COLO829 (cell line): ENCODE data around the gene CD302.
"Not testable (repeated sequence)": the region's sequence is repeated elsewhere in the genome, so short reads cannot be mapped to it uniquely, and the experiment has no call there.

Experiments used
- DNase-seq: peaks from one replicate; pipeline ENCODE4 v3.0.0; 2012; ENCODE audit warnings: low spot score

CD302 gene

GRCh38 chr2:159793326-159793725 lies 4.7 kb downstream of the CD302 start:
- DNase-seq: no peak

- DNase-seq: no peak
Observed at GRCh38 chr2:159792599-159792998, 5.4 kb downstream of the CD302 start.

GRCh38 chr2:159792036-159792435 lies 6.0 kb downstream of the CD302 start:
- DNase-seq: no peak

GRCh38 chr2:159790323-159790722 lies 7.7 kb downstream of the CD302 start:
- DNase-seq: no peak

- no peak for DNase-seq
Observed at GRCh38 chr2:159788253-159788652, 9.8 kb downstream of the CD302 start.

- DNase-seq: not testable (repeated sequence)
Observed at GRCh38 chr2:159787647-159788046, 10.4 kb downstream of the CD302 start.

- DNase-seq: no peak
Observed at GRCh38 chr2:159786938-159787337, 11.1 kb downstream of the CD302 start.

- DNase-seq: no peak
Observed at GRCh38 chr2:159785195-159785594, 12.8 kb downstream of the CD302 start.

- not testable (repeated sequence) for DNase-seq
Observed at GRCh38 chr2:159784744-159785143, 13.3 kb downstream of the CD302 start.

GRCh38 chr2:159783556-159783955 lies 14.5 kb downstream of the CD302 start:
- DNase-seq: no peak

- no peak for DNase-seq
Observed at GRCh38 chr2:159776321-159776720, 21.7 kb downstream of the CD302 start.

GRCh38 chr2:159775021-159775420 lies 23.0 kb downstream of the CD302 start:
- no peak for DNase-seq

- DNase-seq: no peak
Observed at GRCh38 chr2:159774370-159774990, 23.5 kb downstream of the CD302 start.

GRCh38 chr2:159773886-159774285 lies 24.1 kb downstream of the CD302 start:
- no peak for DNase-seq

GRCh38 chr2:159773426-159773825 lies 24.6 kb downstream of the CD302 start:
- DNase-seq: peak; percentile 45

GRCh38 chr2:159769147-159769546 lies 28.9 kb downstream of the CD302 start:
- no peak for DNase-seq

- DNase-seq: no peak
Observed at GRCh38 chr2:159762075-159762474, 35.9 kb downstream of the CD302 start.

- no peak for DNase-seq
Observed at GRCh38 chr2:159760326-159760725, 37.7 kb downstream of the CD302 start.

- DNase-seq: no peak
Observed at GRCh38 chr2:159759577-159759976, 38.4 kb downstream of the CD302 start.

GRCh38 chr2:159758686-159759085 lies 39.3 kb downstream of the CD302 start:
- no peak for DNase-seq

- no peak for DNase-seq
Observed at GRCh38 chr2:159758239-159758638, 39.8 kb downstream of the CD302 start.

GRCh38 chr2:159755788-159756187 lies 42.2 kb downstream of the CD302 start:
- no peak for DNase-seq

- no peak for DNase-seq
Observed at GRCh38 chr2:159755014-159755413, 43.0 kb downstream of the CD302 start.

GRCh38 chr2:159753797-159754196 lies 44.2 kb downstream of the CD302 start:
- no peak for DNase-seq

- no peak for DNase-seq
Observed at GRCh38 chr2:159750873-159751272, 47.1 kb downstream of the CD302 start.
